Jurkat, Clone E6-1 (cell line): ENCODE measurements around the gene ORM1.
"Not testable (repeated sequence)": the region's sequence is repeated elsewhere in the genome, so short reads cannot be mapped to it uniquely, and the experiment has no call there.

Experiments
- DNase-seq: peaks from one replicate; pipeline ENCODE4 v3.0.0-alpha.2; 2011; ENCODE audit warnings: low read depth, low spot score
- H3K4me3 ChIP-seq: 2 replicates; pipeline ENCODE4 v1.5.1; 2011; ENCODE audit warnings: mild to moderate bottlenecking, low read length, control low read depth, moderate library complexity

Gene ORM1

DNA sequence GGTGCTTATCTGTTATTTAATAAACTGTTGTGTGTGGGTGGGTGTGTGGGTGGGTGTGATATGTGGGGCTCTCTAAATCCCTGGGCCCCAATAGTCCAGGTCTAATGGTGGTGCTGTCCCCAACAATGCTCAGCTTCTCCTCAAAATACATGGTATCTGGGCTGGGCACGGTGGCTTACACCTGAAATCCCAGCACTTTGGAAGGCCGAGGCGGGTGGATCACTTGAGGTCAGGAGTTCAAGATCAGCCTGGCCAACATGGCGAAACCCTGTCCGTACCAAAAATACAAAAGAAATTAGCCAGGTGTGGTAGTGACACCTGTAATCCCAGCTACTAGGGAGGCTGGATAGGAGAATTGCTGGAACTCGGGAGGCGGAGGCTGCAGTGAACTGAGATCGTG, 4.5 kb upstream of the ORM1 start:
- H3K4me3 ChIP-seq = no peak overlapping the region
- DNase-seq = no peak

DNA sequence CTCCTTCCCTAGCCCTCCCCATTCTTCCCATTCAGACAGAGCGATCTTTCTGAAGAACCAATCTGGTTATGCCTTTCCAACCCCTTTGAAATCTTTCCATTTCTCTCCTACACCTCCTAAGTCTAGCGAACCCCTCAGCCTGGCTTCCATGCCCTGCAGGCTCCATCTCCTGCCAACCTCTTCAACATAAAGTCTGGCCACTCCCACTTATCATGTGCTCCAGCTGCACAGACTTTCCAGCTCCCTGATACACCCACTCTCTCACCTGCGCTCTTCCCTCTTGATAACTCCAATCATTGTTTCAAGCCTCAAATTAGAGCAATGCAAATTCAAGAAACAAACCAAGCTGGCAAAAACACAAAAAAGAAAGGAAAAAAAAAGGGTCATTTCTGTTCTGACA, 3.8 kb upstream of the ORM1 start:
- DNase-seq = no peak
- no peak overlapping the region for H3K4me3 ChIP-seq

DNA sequence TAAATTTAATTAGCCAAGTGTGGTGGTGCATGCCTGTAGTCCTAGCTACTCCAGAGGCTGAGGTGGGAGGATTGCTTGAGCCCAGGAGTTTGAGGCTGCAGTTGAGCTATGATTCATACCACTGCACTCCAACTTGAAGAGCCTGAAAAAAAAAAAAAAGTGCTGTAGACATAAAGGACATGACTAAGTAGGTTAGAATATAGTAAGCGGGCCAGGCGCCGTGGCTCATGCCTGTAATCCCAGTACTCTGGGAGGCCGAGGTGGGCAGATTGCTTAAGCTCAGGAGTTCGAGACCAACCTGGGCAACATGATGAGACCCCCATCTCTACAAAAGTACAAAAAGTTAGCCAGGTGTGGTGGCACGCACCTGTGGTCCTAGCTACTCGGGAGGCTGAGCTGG, 2.2 kb upstream of the ORM1 start:
- DNase-seq, H3K4me3 ChIP-seq: not testable (repeated sequence)

- H3K4me3 ChIP-seq = no peak overlapping the region
- no peak for DNase-seq
Measured at GRCh38 chr9:114321759-114322158, 1.1 kb upstream of the ORM1 start.

GRCh38 chr9:114322160-114322818, 609 bp upstream of the ORM1 start:
- not testable (repeated sequence) for DNase-seq, H3K4me3 ChIP-seq

DNA sequence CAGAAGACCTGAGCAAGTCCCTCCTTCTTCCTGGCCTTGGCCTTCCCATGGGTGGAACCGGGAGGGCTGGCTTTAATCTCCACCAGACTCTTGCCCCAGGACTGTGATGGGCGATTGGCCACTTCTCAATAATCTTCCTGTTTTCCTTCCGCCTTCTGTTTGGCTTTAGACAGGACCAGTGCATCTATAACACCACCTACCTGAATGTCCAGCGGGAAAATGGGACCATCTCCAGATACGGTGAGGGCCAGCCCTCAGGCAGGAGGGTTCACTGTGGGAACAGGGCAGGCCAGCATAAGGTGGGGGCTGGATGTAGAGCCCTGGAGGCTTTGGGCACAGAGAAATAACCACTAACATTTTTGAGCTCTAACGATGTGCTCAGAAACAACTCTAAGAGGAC, 951 bp downstream of the ORM1 start:
- not testable (repeated sequence) for H3K4me3 ChIP-seq, DNase-seq

- H3K4me3 ChIP-seq = no peak overlapping the region
- DNase-seq = no peak
Measured at GRCh38 chr9:114324492-114324891, 1.6 kb downstream of the ORM1 start.

DNA sequence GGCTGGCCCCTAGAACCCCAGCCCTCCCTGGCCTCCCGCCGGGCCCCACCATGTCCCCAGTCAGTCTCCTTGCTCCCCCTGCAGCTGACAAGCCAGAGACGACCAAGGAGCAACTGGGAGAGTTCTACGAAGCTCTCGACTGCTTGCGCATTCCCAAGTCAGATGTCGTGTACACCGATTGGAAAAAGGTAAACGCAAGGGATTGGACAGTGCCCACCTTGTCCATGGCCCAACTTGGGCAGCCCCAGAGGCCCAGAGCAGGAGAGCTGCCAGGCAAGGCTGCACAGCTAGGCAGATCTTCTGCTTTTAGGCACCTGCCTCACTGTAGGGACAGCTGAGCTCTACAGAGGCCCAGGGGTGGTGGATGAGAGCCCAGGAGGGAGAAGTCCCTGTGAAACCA, 2.1 kb downstream of the ORM1 start:
- H3K4me3 ChIP-seq, DNase-seq: not testable (repeated sequence)

- H3K4me3 ChIP-seq, DNase-seq: not testable (repeated sequence)
Measured at GRCh38 chr9:114325684-114326254, 2.9 kb downstream of the ORM1 start.

GRCh38 chr9:114327749-114328148, 4.9 kb downstream of the ORM1 start:
- DNase-seq = no peak
- no peak overlapping the region for H3K4me3 ChIP-seq

- not testable (repeated sequence) for H3K4me3 ChIP-seq, DNase-seq
Measured at GRCh38 chr9:114328357-114328820, 5.5 kb downstream of the ORM1 start.

DNA sequence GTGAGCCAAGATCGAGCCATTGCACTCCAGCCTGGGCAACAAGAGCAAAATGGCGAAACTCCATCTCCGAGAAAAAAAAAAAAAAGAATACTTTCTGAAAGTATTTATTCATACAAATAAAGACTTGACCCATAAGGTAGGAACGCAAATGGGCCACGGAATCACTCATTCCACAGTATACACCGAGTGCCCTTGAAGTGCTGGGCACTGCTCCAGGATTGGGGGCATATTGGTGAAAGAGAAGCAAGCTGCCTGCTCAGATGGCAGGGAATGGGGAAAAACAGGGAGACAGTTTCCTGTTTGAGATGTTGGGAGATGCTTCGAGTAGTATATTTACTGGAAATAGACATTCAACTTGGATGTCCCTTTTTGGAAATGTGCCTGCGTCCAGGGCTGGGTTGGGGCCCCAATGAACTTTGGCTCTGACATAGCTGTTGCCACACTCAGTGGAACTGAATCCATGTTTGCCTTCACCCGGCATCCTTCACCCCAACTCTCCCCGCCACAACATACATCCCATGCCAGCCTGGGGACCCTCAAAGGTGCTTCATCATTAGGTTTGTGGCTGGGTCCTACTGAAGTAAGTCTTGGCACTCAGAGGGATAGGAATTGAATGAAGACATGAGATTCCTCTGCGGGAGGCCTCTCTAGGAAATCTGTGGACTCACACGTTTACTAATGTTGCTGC, 6.2 kb downstream of the ORM1 start:
- DNase-seq, H3K4me3 ChIP-seq: not testable (repeated sequence)

- DNase-seq, H3K4me3 ChIP-seq: not testable (repeated sequence)
Measured at GRCh38 chr9:114329625-114330022, 6.7 kb downstream of the ORM1 start, which contains the start of gene ORM2. Gene ORM2 (plus strand): TSS chr9:114329869. CDS start chr9:114329905, 36 bp downstream.

DNA sequence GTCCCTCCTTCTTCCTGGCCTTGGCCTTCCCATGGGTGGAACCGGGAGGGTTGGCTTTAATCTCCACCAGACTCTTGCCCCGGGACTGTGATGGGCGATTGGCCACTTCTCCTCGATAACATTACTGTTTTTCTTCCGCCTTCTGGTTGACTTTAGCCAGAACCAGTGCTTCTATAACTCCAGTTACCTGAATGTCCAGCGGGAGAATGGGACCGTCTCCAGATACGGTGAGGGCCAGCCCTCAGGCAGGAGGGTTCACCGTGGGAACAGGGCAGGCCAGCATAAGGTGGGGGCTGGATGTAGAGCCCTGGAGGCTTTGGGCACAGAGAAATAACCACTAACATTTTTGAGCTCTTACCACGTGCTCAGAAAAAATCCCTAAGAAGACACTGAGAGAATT, 7.7 kb downstream of the ORM1 start:
- H3K4me3 ChIP-seq = no peak overlapping the region
- DNase-seq = no peak

DNA sequence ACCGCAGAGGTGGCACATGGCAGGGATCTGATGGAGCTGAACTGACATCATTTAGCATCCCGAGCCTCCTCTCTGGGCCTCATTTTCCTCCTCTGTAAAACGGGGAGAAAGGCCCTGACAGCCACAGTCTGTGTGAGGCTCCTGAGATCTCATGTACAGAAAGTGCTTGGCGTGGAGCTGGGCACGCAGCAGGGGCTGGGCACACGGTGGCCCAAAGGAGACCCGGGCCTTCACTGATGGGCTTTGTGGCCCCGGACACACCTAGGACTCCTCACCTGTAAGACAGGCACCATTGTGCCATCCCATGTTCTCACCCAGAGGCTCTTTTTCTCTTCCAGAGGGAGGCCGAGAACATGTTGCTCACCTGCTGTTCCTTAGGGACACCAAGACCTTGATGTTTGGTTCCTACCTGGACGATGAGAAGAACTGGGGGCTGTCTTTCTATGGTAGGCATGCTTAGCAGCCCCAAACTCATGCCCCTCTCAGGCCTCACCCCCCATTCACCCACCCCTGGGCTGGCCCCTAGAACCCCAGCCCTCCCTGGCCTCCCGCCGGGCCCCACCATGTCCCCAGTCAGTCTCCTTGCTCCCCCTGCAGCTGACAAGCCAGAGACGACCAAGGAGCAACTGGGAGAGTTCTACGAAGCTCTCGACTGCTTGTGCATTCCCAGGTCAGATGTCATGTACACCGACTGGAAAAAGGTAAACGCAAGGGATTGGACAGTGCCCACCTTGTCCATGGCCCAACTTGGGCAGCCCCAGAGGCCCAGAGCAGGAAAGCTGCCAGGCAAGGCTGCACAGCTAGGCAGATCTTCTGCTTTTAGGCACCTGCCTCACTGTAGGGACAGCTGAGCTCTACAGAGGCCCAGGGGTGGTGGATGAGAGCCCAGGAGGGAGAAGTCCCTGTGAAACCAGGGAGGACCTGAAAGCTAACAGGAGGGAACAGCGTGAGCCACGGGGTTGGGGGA, 8.6 kb downstream of the ORM1 start:
- DNase-seq, H3K4me3 ChIP-seq: not testable (repeated sequence)

DNA sequence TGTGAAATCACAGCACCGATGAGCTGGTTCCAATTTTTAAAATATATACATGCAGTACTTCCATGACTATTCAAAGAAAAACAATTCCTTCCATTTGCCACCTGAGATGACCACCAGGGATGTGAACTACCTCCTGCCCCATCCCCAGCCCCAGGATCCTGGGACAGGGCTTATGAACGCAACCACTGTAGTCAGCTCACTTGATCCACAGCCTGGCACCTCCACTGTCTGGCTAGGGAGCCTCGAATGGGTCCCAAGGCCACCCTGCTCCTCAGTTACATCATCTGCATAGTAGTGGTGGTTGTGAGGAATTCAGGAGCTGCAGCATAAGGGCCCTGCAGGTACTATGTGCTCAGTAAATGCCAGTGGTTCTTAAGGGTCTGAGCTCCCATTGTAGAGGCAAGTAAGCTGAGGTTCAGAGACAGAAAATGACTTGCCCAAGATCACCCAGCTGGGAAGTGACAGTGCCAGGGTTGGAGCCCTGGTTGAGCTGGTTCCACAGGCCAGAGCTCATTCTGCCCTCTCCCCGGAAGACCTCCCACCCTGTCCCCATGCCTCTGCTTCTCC, 9.7 kb downstream of the ORM1 start:
- not testable (repeated sequence) for DNase-seq, H3K4me3 ChIP-seq

DNA sequence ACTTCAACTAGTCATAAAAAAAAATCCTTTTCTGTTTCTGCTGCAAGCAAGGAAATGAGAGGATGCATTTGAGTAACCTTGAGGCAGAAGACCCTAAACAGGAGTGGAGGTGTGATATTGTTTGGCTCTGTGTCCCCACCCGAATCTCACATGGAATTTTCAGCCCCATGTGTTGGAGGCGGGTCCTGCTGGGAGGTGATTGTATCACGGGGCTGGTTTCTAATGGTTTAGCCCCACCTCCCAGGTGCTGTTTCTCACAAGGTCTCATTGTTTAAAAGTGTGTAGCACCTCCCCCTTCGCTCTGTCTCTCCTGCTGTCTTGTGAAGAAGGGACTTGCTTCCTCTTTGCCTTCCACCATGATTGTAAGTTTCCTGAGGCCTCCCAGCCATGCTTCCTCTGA, 10.8 kb downstream of the ORM1 start:
- not testable (repeated sequence) for DNase-seq, H3K4me3 ChIP-seq

GRCh38 chr9:114334490-114334889, 11.6 kb downstream of the ORM1 start:
- DNase-seq = no peak

DNA sequence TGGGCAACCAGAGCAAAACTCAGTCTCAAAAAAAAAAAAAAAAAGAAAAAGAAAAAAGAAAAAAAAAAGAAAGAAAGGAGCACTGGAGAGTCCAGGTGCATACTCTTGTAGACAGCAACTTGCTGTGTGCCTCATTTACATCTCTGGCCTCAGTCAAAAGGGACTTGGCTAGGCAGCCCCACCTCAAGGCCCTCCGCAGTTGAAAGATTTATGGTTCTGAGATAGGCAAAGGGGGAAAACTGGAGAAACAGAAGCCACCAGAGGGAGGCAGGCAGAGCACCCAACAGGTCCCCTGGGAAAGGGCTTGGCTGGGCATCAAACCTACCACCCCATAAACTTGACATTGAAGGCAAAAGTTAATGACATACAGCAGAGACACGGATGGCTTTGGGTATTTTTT, 12.8 kb downstream of the ORM1 start:
- no peak overlapping the region for H3K4me3 ChIP-seq
- DNase-seq = no peak

More at GRCh38 chr9:114334490-114334889, 11.6 kb downstream of the ORM1 start:
- H3K4me3 ChIP-seq = no peak overlapping the region
